C4-2B (cell line): ENCODE measurements around the gene KMO.

Experiments used
- H3K27ac ChIP-seq: fragments of 450-650 bp; 2 replicates; pipeline ENCODE4 v1.5.1; 2017
- ZFX ChIP-seq: fragments of 450-650 bp; IDR thresholded peaks from 2 replicates; pipeline ENCODE4 v1.6.1; 2017
- TF ChIP-seq, protein P1 (sequence below): fragments of 450-650 bp; conservative IDR thresholded peaks from 2 replicates; pipeline ENCODE4 v1.5.1; 2017; ENCODE audit warnings: mild to moderate bottlenecking

KMO gene

DNA sequence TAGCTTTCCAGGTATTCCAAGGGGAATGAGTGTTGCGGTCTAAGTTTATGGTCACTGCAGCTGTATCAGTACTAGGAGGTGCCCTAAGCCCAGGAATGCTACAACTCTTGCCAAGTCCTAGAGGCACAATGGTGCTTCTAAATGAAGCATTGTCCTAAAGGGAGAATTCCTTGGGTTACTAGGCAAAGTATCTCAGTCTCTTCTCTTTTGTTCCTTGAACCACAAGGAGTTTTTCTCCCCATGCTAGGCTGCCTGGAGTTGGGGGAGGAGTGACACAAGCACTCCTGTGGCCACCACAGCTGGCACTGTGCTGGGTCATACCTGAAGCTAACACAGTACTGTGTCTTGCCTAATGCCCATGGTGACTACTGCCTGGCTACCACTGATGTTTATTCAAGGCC lies 50.7 kb downstream of the KMO start:
- no peak overlapping the region for H3K27ac ChIP-seq
- TF ChIP-seq ZFX: no peak
- TF ChIP-seq, protein P1, sequence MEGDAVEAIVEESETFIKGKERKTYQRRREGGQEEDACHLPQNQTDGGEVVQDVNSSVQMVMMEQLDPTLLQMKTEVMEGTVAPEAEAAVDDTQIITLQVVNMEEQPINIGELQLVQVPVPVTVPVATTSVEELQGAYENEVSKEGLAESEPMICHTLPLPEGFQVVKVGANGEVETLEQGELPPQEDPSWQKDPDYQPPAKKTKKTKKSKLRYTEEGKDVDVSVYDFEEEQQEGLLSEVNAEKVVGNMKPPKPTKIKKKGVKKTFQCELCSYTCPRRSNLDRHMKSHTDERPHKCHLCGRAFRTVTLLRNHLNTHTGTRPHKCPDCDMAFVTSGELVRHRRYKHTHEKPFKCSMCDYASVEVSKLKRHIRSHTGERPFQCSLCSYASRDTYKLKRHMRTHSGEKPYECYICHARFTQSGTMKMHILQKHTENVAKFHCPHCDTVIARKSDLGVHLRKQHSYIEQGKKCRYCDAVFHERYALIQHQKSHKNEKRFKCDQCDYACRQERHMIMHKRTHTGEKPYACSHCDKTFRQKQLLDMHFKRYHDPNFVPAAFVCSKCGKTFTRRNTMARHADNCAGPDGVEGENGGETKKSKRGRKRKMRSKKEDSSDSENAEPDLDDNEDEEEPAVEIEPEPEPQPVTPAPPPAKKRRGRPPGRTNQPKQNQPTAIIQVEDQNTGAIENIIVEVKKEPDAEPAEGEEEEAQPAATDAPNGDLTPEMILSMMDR: no peak

GRCh38 chr1:241586905-241587512 lies 54.8 kb downstream of the KMO start:
- H3K27ac ChIP-seq: no peak overlapping the region
- TF ChIP-seq ZFX: no peak
- TF ChIP-seq, protein P1: no peak

GRCh38 chr1:241589521-241589920 lies 57.3 kb downstream of the KMO start:
- TF ChIP-seq ZFX: no peak
- TF ChIP-seq, protein P1: no peak
- H3K27ac ChIP-seq: no peak overlapping the region

- TF ChIP-seq ZFX: no peak
- TF ChIP-seq, protein P1: no peak
- no peak overlapping the region for H3K27ac ChIP-seq
Observed at GRCh38 chr1:241590719-241591118, 58.5 kb downstream of the KMO start.

DNA sequence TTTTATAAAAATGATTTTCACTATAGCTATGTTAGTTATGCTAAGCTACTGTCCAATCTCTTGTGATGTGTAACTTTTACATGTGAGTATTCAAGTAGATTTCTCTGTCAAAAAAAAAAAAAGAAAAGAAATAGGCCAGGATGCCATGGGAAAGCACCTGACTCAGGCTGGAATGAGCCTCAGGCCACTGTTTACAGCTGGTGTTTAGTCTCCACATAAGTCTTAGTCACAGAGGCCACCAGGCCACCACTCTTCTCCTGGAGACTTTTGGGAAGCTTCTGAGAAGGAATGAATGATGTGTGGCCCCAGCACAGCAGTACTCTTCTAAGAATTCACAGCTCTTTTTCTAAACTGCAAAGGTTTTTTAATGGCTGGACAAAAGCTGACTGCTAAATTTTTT lies 59.1 kb downstream of the KMO start:
- no peak for TF ChIP-seq ZFX
- TF ChIP-seq, protein P1: no peak

DNA sequence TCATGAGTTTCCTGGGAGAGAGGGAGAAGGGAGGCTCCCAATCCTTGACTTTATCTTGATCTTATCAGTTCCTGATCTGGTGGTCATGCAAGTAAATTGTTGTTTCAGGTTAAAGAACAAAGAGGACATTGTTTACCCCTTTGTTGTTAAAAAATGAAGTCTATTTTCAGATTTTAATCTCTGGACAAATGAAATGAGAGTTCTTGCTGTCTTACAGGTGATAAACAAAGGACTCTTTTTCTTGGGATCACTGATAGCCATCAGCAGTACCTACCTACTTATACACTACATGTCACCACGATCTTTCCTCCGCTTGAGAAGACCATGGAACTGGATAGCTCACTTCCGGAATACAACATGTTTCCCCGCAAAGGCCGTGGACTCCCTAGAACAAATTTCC lies 59.6 kb downstream of the KMO start:
- no peak for TF ChIP-seq ZFX
- TF ChIP-seq, protein P1: no peak
- H3K27ac ChIP-seq: no peak overlapping the region

More for the DNA sequence above, 59.1 kb downstream of the KMO start:
- no peak overlapping the region for H3K27ac ChIP-seq

DNA sequence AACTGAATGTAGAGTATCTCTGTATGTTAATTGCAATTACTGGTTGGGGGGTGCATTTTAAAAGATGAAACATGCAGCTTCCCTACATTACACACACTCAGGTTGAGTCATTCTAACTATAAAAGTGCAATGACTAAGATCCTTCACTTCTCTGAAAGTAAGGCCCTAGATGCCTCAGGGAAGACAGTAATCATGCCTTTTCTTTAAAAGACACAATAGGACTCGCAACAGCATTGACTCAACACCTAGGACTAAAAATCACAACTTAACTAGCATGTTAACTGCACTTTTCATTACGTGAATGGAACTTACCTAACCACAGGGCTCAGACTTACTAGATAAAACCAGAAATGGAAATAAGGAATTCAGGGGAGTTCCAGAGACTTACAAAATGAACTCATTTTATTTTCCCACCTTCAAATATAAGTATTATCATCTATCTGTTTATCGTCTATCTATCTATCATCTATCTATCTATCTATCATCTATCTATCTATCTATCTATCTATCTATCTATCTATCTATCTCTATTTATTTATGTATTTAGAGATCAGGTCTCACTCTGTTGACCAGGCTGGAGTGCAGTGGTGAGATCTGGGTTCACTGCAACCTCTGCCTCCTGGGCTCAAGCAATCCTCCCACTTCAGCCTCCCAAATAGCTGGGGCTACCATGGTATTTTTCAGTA lies 60.2 kb downstream of the KMO start:
- TF ChIP-seq, protein P1: no peak
- no peak for TF ChIP-seq ZFX

More for the DNA sequence above, 60.2 kb downstream of the KMO start:
- no peak overlapping the region for H3K27ac ChIP-seq
